CD4-positive, alpha-beta T cell (primary cell): Measurements from ENCODE around the gene LTC4S. TPM values are rescaled to one million over a fixed set of nuclear protein-coding genes. Genes with fewer than 3 reads are reported as not detected.
A peak's percentile ranks its signal among the peaks of the same experiment; 100 is the strongest.

Source experiments
- ATAC-seq: fragments of 200-7000 bp; cut with Tn5 transposase; one replicate; pipeline ENCODE4 v1.10.0; 2022; ENCODE audit warnings: mild to moderate bottlenecking; ENCODE audit not compliant: poor library complexity
- CTCF ChIA-PET: fragments of 350-600 bp; sonication (Branson Sonifier 250); formaldehyde crosslinking; loops from one replicate; lab custom pipeline; 2021; ENCODE audit warnings: antibody characterized with exemption, inconsistent platforms; lab: Charles Lee
- POLR2A ChIA-PET: fragments of 350-600 bp; sonication (Branson Sonifier 250); formaldehyde crosslinking; loops from one replicate; lab custom pipeline; 2021; ENCODE audit warnings: antibody characterized with exemption, inconsistent platforms; lab: Charles Lee
- DNase-seq, 14 experiments: peaks; one replicate each; pipeline ENCODE4 v3.0.0-alpha.2; 2013 to 2020; ENCODE audit warnings: mixed read lengths in 2 of 14
- H3K27ac ChIP-seq, 2 donors: one replicate each; pipeline versions ENCODE4 v1.5.1 to v1.7.0; 2013; ENCODE audit warnings: low read length in 2 of 2, low read depth in 1 of 2, mild to moderate bottlenecking in 1 of 2
- H3K27me3 ChIP-seq, 2 experiments: 1 replicate in 1 of 2; 2 replicates in 1 of 2; pipeline versions ENCODE4 v1.6.1 to v1.7.0; 2013; ENCODE audit warnings: low read length in 2 of 2, control low read depth in 1 of 2, mild to moderate bottlenecking in 1 of 2, moderate library complexity in 1 of 2; ENCODE audit not compliant: insufficient read depth in 2 of 2, control insufficient read depth in 1 of 2
- H3K36me3 ChIP-seq: one replicate; pipeline ENCODE4 v1.6.1; 2013; ENCODE audit warnings: low read length, control low read depth; ENCODE audit not compliant: insufficient read depth
- H3K4me1 ChIP-seq: one replicate; pipeline ENCODE4 v1.6.1; 2013; ENCODE audit warnings: low read length, control low read depth; ENCODE audit not compliant: insufficient read depth
- H3K4me3 ChIP-seq: one replicate; pipeline ENCODE4 v1.5.1; 2013; ENCODE audit warnings: mild to moderate bottlenecking, low read length, moderate library complexity
- H3K9me3 ChIP-seq, 2 experiments: 1 replicate in 1 of 2; 2 replicates in 1 of 2; pipeline versions ENCODE4 v1.6.1 to v1.7.0; 2013; ENCODE audit warnings: low read length in 2 of 2, mild to moderate bottlenecking in 2 of 2, control low read depth in 1 of 2, moderate library complexity in 1 of 2; ENCODE audit not compliant: control insufficient read depth in 1 of 2, insufficient read depth in 1 of 2
- H3K27ac Mint-ChIP-seq: one replicate; pipeline ENCODE4 v1.8.0; 2020; ENCODE audit warnings: mixed read lengths
- H3K27me3 Mint-ChIP-seq: one replicate; pipeline ENCODE4 v1.8.0; 2021; ENCODE audit warnings: mixed read lengths
- H3K36me3 Mint-ChIP-seq: one replicate; pipeline ENCODE4 v1.8.0; 2021; ENCODE audit warnings: low read depth, mixed read lengths
- H3K4me1 Mint-ChIP-seq: one replicate; pipeline ENCODE4 v1.8.0; 2021; ENCODE audit warnings: low read depth, mixed read lengths
- H3K4me3 Mint-ChIP-seq: one replicate; pipeline ENCODE4 v1.8.0; 2020; ENCODE audit warnings: mild to moderate bottlenecking, mixed read lengths
- H3K9me3 Mint-ChIP-seq: one replicate; pipeline ENCODE4 v1.8.0; 2020; ENCODE audit warnings: mixed read lengths
- CTCF ChIP-seq: fragments of 200-600 bp; IDR thresholded peaks from one replicate; pipeline ENCODE4 v1.8.0; 2022; ENCODE audit warnings: antibody characterized with exemption, mild to moderate bottlenecking
- intact Hi-C, 2 experiments: fragments of 100-400 bp; cut with DNase I in 1 of 2; cut with micrococcal nuclease in 1 of 2; formaldehyde crosslinking; loops; one replicate each; pipeline versions ENCODE4 v1.15.1 to v1.9.0; 2023 to 2025; cut with DNase I, micrococcal nuclease
- total RNA-seq, 174 experiments: library from RNA in 2 of 174; stranded (reverse) in 2 of 174; gene quantifications; one replicate each; pipeline ENCODE4 v1.2.3 and lab custom pipeline; 2021 to 2026

The LTC4S gene
- total RNA-seq, 2 experiments from 2014 or later = 3.6 to 4.2 TPM

DNA sequence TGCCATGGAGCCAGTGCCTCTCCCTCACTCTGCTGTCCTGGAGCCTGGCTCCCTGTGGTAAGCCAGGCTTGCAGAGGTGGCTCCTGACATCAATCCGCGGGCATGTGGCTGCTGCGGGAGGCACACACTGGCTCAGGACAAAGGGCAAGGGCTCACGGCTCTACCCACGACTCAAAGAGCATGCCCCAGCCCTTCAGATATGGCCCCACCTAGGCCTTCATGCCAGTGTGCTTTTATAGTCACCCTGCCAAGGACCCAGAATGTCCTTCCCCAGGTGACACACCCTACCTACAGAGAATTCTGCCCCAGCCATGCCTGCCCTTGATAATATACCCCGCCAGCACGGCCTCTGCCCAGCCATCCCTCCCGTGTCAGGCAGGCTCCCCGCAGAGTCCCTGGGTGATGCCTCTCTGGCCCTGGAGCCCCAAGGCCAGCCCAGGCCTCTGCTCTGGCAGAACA, 11.3 kb downstream of the LTC4S start:
- peaks cover 33% of the 10 kb centered on the region for H3K4me1 Mint-ChIP-seq
- intact Hi-C loops = loop anchor here (2.0 to 10.0 kb wide), 4 partner anchors 50 to 490 kb away; partner anchors contain the start of genes MAPK9 (in 1 of the 2) and MRNIP (in 1 of the 2)
- POLR2A ChIA-PET = interaction anchor here (0.6 to 4.7 kb wide), 4 partner anchors 10 to 103 kb away, joined by 3 to 48 read pairs (median 16); partner anchors contain the start of genes LTC4S, MAML1 and SQSTM1
- peaks cover 13% of the 10 kb centered on the region for H3K36me3 Mint-ChIP-seq
- Histone ChIP-seq H3K36me3 (peaks cover 8% of the 10 kb centered on the region), H3K4me1 (peaks cover 57% of the 10 kb centered on the region), H3K4me3 (peak overlapping the region; percentile 60), H3K27me3 (no peaks in the 10 kb centered on the region), H3K9me3 (no peaks in the 10 kb centered on the region), H3K27ac (no peak overlapping the region)
- no peak for TF ChIP-seq CTCF
- DNase-seq = no peak
- ATAC-seq = no peak
- H3K27ac Mint-ChIP-seq = peak overlapping the region; percentile 86
- no peaks in the 10 kb centered on the region for H3K9me3 Mint-ChIP-seq
- CTCF ChIA-PET = no interaction called here
- peak overlapping the region; percentile 94 for H3K4me3 Mint-ChIP-seq
- no peaks in the 10 kb centered on the region for H3K27me3 Mint-ChIP-seq

DNA sequence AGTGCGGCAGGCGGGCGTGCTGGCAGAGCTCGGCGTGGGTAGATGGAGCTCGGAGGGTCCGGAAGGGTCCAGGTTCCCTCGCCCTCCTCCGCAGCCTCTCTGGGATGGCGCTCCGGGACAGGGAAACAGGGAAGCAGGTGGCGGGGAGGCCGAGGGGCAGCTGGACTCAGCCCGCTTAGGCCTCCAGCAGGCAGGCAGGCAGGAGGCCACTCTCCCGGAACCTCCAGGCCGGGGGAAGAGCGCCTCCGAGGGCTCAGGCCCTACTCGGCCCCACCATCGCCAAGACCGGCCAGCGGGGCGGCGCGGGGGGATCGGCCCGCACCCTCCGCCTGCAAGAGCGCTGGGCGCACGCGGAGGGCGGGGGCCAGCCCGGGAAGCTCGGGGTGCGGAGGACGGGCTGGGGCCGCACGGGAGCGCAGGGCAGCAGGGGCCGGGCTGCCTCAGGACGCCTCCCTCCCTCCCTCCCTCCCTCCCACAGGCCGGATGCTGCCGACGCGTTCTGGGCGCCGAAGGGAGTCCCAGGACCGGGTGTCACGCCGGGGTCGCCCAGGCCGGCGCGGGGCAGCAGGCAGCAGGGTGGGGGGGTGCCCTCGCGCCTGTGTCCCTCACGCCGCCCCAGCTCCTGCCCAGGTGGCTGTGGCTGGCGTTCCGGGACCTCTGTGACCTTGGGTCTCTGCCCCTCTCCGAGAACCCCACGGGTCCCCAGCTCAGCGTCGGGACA, 11.9 kb downstream of the LTC4S start:
- CTCF ChIA-PET = no interaction called here
- no peaks in the 10 kb centered on the region for H3K27me3 ChIP-seq
- H3K27ac ChIP-seq = peak overlapping the region; percentile 44 to 67
- no peaks in the 10 kb centered on the region for H3K27me3 Mint-ChIP-seq
- ATAC-seq = peak; percentile 7
- H3K36me3 Mint-ChIP-seq = peaks cover 13% of the 10 kb centered on the region
- DNase-seq = peak in 5 of 14 experiments; percentile 26 to 67 (median 62)
- H3K36me3 ChIP-seq = peaks cover 4% of the 10 kb centered on the region
- peak overlapping the region; percentile 60 for H3K4me3 ChIP-seq
- intact Hi-C loops = loop anchor here (1.0 to 10.0 kb wide), 5 partner anchors 15 to 489 kb away; partner anchors contain the start of genes MAPK9 (in 1 of the 2), MRNIP (in 1 of the 2) and SQSTM1 (in 1 of the 2)
- peak overlapping the region; percentile 94 for H3K4me3 Mint-ChIP-seq
- H3K4me1 ChIP-seq = peaks cover 57% of the 10 kb centered on the region
- peak overlapping the region; percentile 86 for H3K27ac Mint-ChIP-seq
- peaks cover 33% of the 10 kb centered on the region for H3K4me1 Mint-ChIP-seq
- POLR2A ChIA-PET = interaction anchor here (0.6 to 4.7 kb wide), 7 partner anchors 10 to 182 kb away, joined by 3 to 48 read pairs (median 6); partner anchors contain the start of genes HNRNPH1, LTC4S, MAML1 and SQSTM1
- H3K9me3 Mint-ChIP-seq = no peaks in the 10 kb centered on the region
- H3K9me3 ChIP-seq = no peaks in the 10 kb centered on the region
- TF ChIP-seq CTCF = no peak

- intact Hi-C loops = loop anchor here (1.0 to 10.0 kb wide), 5 partner anchors 14 to 488 kb away; partner anchors contain the start of genes MAPK9 (in 1 of the 2), MRNIP (in 1 of the 2) and SQSTM1 (in 1 of the 2)
- Mint-ChIP-seq H3K9me3 (no peaks in the 10 kb centered on the region), H3K4me1 (peaks cover 33% of the 10 kb centered on the region), H3K4me3 (peak within 1 kb of the TSS; percentile 76), H3K36me3 (peaks cover 13% of the 10 kb centered on the region), H3K27ac (no peak within 1 kb of the TSS), H3K27me3 (no peaks in the 10 kb centered on the region)
- peak within 1 kb of the TSS; percentile 48 to 67 for H3K27ac ChIP-seq
- no peaks in the 10 kb centered on the region for H3K27me3 ChIP-seq
- peak within 1 kb of the TSS; percentile 60 for H3K4me3 ChIP-seq
- ChIA-PET POLR2A (interaction anchor here (0.6 to 4.7 kb wide), 6 partner anchors 11 to 183 kb away, joined by 3 to 48 read pairs (median 8); partner anchors contain the start of genes HNRNPH1, LTC4S, MAML1 and SQSTM1), CTCF (no interaction called here)
- TF ChIP-seq CTCF = no peak
- ATAC-seq (peak; percentile 72), DNase-seq (peak in 13 of 14 experiments; percentile 39 to 82 (median 62))
- H3K36me3 ChIP-seq = no peaks in the 10 kb centered on the region
- H3K4me1 ChIP-seq = peaks cover 55% of the 10 kb centered on the region
- H3K9me3 ChIP-seq = no peaks in the 10 kb centered on the region
Observed at GRCh38 chr5:179806250-179807048, 12.7 kb downstream of the LTC4S start, which contains the start of gene MGAT4B. Gene MGAT4B (minus strand): TSS chr5:179806866. CDS start chr5:179806583, 283 bp downstream.
